IPS-11a (cell line): ENCODE measurements around the gene MECR.

ENCODE experiments used
- H3K4me3 ChIP-seq: one replicate; pipeline ENCODE4 v1.5.1; 2013; ENCODE audit warnings: low read depth, low read length, control low read depth

The MECR gene

DNA sequence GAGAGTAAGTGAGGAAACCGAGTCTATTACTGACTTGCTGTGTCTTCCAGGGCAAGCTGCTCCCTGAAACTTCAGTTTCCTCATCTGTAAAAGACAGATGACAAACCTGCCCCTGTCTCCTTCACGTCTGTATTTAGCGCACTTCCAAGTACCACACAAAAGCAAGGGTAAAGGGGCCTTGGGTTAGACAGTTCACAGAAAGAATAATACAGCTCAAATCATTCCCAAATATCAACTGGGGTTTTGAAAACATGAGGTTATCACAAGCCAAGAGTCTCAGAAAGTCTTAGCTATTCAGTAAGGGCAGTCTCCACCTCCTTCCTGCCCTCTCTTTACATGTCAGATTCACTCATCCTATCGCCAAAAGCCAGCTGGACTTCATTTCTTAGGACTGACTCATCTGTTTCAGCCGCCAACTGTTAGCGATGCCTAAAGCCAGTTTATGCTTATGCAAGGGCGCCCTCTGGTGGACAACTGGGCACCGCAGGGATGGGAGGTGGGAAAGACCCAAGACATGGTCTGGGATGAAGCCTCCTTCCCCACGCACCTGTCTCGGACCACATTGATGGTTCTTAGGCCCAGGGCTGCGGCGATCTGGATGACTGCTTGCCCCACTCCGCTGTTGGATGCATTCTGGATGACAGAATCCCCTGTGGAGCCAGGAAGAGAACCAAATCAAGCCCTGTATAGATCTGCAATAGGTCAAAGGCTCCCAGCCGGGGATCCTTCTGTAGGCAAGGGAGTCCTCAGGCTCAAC, 28.0 kb downstream of the MECR start:
- no peak overlapping the region for H3K4me3 ChIP-seq

DNA sequence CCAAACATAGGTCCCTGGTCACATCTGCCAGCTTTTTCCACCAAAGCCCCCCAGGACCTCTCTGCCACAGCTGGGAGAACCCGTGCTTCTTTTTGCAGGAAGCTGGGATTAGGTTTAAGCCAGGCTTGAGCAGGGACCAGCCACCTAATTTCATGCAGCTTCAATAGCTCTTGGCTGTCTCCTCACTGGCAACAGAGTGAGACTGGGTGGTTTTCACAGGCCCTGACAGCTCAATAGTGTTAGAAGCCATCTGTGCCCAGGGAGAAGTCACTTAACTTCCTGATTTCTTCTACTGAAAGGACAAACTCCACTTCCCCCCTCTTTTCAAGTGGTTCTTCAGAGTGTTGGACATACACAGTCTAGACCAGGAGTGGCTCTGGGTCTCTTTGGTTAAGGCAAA, 28.7 kb downstream of the MECR start:
- H3K4me3 ChIP-seq = no peak overlapping the region

DNA sequence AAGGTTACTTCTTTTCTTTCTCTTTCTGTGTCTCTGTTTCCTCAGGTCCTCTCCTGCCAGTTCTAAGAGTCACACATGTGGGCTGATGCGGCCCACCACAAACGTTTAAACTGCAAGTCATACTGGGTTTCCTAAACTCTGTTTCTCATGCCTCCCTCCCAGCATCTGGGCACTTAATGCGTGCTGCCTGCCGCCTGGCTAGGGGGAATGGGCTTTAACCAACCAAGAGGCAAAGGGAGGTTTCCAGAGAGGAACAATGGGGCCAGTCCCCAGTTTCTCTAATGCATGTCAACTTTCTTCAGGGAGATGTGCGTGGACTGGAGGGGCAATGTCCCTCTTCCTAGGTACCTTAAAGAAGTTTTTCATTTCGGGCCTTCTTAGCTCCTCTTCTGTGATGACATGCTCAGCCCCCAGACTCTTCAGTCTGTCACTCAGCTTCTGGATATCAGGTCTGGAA, 29.1 kb downstream of the MECR start:
- no peak overlapping the region for H3K4me3 ChIP-seq

DNA sequence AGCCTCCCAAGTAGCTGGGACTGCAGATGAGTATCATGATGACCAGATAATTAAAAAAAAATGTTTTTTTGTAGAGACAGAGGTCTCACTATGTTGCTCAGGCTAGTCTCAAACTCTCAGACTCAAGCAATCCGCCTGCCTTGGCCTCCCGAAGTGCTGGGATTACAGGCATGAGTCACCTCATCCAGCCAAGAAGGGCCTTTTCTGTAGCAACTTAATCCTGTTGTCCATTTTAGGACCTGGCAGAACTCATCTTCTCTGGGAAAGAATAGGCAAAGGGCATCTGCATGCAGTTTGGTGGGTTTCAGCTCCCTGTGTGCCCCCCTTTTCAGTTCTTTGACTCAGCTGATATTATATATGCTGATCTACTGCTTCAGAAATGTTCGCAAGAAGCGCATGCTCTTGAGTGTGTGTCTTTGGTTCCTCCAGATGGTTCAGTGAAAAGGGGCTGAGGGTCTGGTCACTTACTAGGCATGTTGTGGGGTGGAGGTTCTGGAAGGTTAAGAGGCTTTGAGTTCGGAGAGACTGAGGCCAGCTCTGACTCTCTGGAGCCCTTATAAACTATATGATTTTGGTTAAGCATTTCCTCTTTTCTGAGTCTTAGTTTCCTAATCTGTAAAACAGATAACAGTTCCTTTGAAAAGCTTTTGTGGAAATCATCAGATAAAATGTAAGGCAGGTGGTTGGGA, 29.7 kb downstream of the MECR start:
- H3K4me3 ChIP-seq = no peak overlapping the region

DNA sequence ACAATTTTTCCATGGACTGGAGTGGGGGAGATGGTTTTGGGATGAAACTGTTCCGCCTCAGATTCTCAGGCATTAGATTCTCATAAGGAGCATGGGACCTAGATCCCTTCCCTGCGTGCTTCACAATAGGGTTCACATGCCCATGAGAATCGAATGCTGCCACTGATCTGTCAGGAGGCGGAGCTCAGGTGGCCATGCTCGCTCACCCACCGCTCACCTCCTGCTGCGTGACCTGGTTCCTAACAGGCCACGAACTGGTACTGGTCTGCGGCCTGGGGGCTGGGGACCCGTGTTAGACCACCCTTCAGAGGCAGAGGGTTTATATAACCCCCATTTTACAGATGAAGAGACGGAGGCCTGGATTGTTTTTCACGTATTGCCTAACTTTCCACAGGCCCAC, 32.7 kb downstream of the MECR start:
- no peak overlapping the region for H3K4me3 ChIP-seq

GRCh38 chr1:29197590-29197924, 33.2 kb downstream of the MECR start:
- H3K4me3 ChIP-seq = no peak overlapping the region

- H3K4me3 ChIP-seq = no peak overlapping the region
Observed at GRCh38 chr1:29196863-29197589, 33.7 kb downstream of the MECR start.

DNA sequence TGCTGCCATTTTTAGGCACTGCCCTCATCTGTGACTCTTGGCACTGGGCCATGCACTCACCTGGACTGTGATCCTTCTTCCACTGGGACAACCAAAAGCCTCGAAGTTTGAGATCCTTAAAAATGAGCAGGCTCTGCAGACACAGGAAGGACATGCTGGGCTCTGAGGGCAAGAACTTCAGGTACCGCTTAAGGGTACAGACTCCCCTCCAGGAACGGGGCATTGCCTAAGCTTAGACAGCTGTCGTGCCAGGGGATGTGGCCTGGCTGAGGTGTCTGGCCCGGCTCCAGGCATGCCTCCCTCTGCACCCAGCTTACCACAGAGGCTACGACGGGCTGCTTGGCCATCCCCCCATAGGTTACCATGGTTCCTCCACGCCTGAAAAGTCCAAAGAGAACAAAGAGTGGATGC, 34.8 kb downstream of the MECR start:
- no peak overlapping the region for H3K4me3 ChIP-seq

GRCh38 chr1:29193879-29194455, 36.8 kb downstream of the MECR start:
- H3K4me3 ChIP-seq = no peak overlapping the region

- no peak overlapping the region for H3K4me3 ChIP-seq
Observed at GRCh38 chr1:29190718-29191117, 40.0 kb downstream of the MECR start.

- H3K4me3 ChIP-seq = no peak overlapping the region
Observed at GRCh38 chr1:29186707-29187106, 44.0 kb downstream of the MECR start.

- no peak overlapping the region for H3K4me3 ChIP-seq
Observed at GRCh38 chr1:29186252-29186651, 44.5 kb downstream of the MECR start.

GRCh38 chr1:29183287-29183686, 47.4 kb downstream of the MECR start:
- H3K4me3 ChIP-seq = no peak overlapping the region

DNA sequence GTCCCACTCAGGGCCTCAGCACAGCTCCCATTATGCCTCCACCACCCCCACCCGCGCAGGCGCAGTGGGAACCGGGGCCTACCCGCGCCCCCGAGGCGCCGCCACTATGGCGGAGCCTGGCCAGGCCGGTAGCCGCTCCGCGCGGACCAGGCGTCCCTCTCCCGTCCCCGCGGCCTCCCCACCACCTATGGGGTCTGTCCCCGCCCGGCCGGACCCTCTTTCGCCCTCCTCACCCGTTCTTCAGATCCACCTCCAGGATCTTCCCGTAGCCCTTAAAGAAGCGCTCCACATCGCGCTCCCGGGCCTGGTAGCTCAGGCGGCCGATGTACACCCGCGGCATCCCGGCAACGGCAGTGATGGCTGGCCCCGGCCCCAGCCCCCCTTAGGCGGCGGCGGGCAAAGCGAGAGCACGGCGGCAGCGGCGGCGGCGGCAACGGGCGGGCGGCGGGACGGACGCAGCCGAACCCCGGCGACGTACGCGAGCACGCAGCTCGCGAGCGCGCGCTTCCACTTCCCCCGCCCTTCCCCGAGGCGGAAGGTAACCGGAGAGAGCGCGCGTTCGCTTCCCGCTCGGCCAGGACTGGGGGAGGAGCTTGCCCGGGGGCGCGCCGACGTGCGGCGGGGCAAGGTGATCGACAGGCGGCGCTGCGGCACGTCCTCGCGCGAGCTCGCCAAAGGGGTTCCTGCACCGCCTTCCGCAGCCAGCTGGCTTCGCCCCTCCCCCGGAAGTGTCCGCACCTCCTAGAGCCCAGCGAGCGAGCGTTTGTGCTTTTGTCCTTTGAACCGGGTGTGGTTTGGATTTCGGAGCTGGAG, 49.1 kb downstream of the MECR start, which contains the start of gene SRSF4:
TSS of gene SRSF4 (minus strand) at position 488 of the 813 bp plus-strand sequence. CDS start at position 340, 148 bp downstream.
- peak within 1 kb of the TSS; percentile 93 for H3K4me3 ChIP-seq

DNA sequence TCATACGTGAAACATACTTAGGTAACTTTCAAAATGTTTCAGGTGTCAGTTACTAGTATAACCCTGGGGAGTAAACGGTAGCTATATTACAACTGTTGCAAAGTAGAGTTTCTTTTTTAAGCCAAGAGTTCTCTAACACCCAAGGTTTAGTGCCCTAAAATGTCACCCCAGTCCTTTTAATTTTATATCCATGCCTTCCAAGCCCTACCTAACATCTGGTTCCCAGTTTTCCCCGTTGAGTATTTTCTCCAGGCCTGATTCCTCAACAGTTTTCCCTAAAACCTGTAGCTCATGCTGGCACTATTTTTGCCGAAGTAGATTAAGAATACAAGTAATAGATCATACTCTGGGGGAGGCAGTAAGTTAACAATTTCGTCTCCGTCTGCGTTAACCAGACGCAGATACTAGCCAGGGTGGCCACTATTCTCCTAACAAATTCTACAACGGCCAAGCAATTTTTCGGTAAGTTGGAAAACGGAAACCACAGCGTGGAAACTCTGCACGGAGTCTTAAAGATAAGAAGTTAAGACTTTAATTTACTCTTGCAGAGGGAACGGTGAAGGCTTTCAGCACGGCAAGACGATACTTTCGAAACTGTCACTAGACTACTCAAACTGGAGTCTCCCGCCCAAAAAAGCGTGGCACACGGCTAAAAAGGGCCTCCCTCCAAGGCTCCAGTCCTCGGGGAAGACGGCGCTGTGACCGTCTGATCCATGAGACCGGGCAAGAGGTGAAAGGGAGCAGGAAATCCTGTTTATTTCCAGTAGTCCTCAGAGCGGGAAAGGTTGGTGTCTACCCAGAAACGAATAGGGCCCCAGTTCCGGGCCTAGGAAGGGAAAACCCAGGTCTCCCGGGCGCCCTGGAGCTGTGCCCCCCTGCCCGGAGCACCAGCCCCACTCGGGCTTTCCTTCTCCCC, 50.0 kb downstream of the MECR start:
- H3K4me3 ChIP-seq = peak overlapping the region; percentile 93

- H3K4me3 ChIP-seq = peak overlapping the region; percentile 93
Observed at GRCh38 chr1:29179641-29180184, 51.0 kb downstream of the MECR start.

DNA sequence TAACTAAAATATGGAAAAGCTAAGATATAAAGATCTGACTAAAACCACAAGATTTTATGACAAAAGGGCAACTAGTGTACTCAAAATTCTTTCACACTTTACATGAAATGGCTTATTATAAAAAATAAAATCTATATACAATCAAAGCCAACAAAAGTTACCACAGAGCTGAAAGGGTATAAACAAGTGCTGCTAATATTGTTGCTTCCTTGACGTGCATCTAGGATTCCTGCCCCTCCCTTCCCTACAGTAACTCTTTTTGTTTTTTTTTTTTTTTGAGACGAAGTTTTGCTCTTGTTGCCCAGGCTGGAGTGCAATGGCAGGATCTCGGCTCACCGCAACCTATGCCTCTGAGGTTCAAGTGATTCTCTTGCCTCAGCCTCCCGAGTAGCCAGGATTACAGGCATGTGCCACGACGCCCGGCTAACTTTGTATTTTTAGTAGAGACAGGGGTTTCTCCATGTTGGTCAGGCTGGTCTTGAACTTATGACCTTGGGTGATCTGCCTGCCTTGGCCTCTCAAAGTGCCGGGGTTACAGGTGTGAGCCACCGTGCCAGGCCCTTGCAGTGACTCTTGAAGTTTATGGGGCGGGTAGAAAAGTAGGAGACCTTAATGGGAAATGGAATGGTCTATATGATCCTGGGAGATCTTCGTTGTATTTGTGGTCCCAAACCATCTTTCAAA, 53.6 kb downstream of the MECR start:
- no peak overlapping the region for H3K4me3 ChIP-seq

DNA sequence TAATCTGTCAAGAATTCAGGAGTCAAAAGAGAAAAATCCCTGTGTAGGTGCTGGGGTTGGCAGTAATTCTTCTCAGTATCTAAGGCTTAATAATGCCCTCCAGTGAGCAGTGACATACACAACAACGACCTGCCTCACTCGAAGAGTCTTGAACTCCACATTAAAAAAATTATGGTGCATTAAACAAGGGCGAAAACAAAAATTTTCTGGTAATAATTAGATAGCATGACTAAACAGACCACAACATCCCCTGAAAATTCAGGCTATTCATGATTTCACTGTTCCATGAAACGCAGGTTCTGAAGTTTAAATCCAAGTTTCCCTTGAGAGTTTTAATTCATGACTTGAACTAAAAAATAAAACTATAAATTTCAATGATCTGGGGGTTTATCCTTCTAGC, 54.2 kb downstream of the MECR start:
- H3K4me3 ChIP-seq = no peak overlapping the region
